ENCODE results near the gene IQCE.
A peak's percentile ranks its signal among the peaks of the same experiment; 100 is the strongest.

IQCE gene

GRCh38 chr7:2622869-2623697, 64.3 kb downstream of the IQCE start:
- no peak overlapping the region for H3K27ac ChIP-seq
- in situ Hi-C loops (cut with HindIII; ENCODE audit: low pct_ligation_motif_present, low sequenced_read_pairs) = no loop called here
- H3K36me3 ChIP-seq (replicated peaks) = no peaks in the 10 kb centered on the region
- no peak for DNase-seq
- TF ChIP-seq, protein P1, sequence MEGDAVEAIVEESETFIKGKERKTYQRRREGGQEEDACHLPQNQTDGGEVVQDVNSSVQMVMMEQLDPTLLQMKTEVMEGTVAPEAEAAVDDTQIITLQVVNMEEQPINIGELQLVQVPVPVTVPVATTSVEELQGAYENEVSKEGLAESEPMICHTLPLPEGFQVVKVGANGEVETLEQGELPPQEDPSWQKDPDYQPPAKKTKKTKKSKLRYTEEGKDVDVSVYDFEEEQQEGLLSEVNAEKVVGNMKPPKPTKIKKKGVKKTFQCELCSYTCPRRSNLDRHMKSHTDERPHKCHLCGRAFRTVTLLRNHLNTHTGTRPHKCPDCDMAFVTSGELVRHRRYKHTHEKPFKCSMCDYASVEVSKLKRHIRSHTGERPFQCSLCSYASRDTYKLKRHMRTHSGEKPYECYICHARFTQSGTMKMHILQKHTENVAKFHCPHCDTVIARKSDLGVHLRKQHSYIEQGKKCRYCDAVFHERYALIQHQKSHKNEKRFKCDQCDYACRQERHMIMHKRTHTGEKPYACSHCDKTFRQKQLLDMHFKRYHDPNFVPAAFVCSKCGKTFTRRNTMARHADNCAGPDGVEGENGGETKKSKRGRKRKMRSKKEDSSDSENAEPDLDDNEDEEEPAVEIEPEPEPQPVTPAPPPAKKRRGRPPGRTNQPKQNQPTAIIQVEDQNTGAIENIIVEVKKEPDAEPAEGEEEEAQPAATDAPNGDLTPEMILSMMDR (IDR thresholded peaks at IDR 0.05; ENCODE audit: low read depth, low read length, missing control alignments) = no peak
- H3K27me3 ChIP-seq (replicated peaks) = no peaks in the 10 kb centered on the region
- no peak overlapping the region for H3K4me3 ChIP-seq (ENCODE audit: low read depth, low read length)

- no peaks in the 10 kb centered on the region for H3K27me3 ChIP-seq (replicated peaks)
- H3K4me3 ChIP-seq (ENCODE audit: low read depth, low read length) = no peak overlapping the region
- no peak for DNase-seq
- H3K36me3 ChIP-seq (replicated peaks) = no peaks in the 10 kb centered on the region
- TF ChIP-seq, protein P1 (IDR thresholded peaks at IDR 0.05; ENCODE audit: low read depth, low read length, missing control alignments) = no peak
- H3K27ac ChIP-seq = no peak overlapping the region
- in situ Hi-C loops (cut with HindIII; ENCODE audit: low pct_ligation_motif_present, low sequenced_read_pairs) = no loop called here
These were observed 64.9 kb downstream of the IQCE start for GRCh38 chr7:2623698-2624014.

DNA sequence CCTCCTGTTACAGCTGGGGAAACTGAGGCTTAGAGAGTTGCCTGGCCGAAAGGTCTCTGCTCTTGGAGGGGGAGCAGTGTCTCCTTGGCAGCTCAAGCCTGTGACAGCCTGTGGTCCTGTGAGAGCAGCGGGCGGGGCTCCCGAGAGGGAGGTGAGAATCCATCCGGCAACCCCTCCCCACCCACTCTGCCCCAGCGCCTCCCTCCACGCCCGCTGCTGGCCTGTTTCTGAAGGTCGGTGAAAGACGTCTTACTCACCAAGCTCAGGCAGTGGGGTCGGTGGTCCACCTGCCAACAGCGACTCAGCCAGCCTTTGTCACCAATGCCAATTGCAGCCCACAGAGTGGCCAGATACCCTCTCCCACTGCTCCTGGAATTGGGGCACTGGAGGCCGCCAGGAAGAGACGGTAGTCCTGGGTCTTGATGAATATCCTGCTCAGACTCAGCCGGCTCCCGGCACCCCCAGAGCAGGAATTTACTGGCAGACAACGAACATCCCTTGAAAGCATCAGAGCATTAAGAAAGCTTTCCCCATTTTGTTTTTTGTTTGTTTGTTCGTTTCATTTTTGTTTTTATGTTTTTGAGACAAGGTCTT, 65.6 kb downstream of the IQCE start:
- Histone ChIP-seq H3K4me3 (ENCODE audit: low read depth, low read length) (no peak overlapping the region), H3K27ac (peak overlapping the region; percentile 66), H3K36me3 (replicated peaks) (no peaks in the 10 kb centered on the region), H3K27me3 (replicated peaks) (no peaks in the 10 kb centered on the region)
- in situ Hi-C loops (cut with HindIII; ENCODE audit: low pct_ligation_motif_present, low sequenced_read_pairs) = no loop called here
- no peak for DNase-seq
- TF ChIP-seq, protein P1 (IDR thresholded peaks at IDR 0.05; ENCODE audit: low read depth, low read length, missing control alignments) = no peak

GRCh38 chr7:2626498-2627117, 67.8 kb downstream of the IQCE start:
- Histone ChIP-seq H3K4me3 (ENCODE audit: low read depth, low read length) (no peak overlapping the region), H3K36me3 (replicated peaks) (no peaks in the 10 kb centered on the region), H3K27me3 (replicated peaks) (no peaks in the 10 kb centered on the region), H3K27ac (no peak overlapping the region)
- TF ChIP-seq, protein P1 (IDR thresholded peaks at IDR 0.05; ENCODE audit: low read depth, low read length, missing control alignments) = no peak
- DNase-seq = no peak
- in situ Hi-C loops (cut with HindIII; ENCODE audit: low pct_ligation_motif_present, low sequenced_read_pairs) = no loop called here

DNA sequence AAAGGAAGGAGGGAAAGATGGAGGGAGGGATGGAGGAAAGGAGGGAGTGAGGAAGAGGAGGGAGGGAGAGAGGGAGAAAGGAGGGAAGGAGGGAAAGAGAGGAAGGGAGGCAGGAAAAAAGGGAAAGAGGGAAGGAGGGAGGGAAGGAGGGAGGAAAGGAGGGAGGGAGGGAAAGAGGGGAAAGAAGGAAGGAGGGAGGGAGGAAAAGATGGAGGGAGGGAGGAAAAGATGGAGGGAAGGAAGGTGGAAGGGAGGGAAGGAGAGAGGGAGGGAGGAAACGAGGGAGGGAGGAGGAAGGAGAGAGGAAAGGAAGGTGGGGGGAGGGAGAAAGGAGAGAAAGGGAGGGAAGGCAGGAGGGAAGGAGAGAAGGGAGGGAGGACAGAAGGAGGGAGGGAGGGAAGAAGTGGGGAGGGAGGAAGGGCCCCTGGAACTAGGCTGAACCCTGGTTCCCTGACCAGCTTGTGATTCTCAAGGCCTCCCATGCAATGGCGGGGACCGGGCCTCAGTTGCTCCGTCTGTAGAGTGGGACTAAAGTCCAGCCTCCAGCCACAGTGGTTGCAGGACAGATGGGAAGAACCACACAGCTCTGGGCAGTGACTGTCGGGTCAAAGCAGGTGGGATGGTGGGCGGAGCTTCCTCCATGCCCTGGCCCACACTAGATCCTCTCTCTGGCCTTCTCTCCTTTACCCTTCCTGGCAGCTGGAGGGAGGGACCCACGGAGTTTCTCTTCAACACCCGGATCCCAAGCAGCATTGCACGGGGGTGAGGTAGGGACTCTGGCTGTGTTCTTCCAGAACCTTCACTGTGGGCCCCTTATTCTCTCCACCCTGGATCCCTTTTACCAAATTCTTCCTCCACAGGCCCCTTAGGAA, 68.7 kb downstream of the IQCE start:
- DNase-seq = no peak
- in situ Hi-C loops (cut with HindIII; ENCODE audit: low pct_ligation_motif_present, low sequenced_read_pairs) = no loop called here
- Histone ChIP-seq H3K27ac (no peak overlapping the region), H3K27me3 (replicated peaks) (no peaks in the 10 kb centered on the region), H3K36me3 (replicated peaks) (no peaks in the 10 kb centered on the region), H3K4me3 (ENCODE audit: low read depth, low read length) (no peak overlapping the region)
- TF ChIP-seq, protein P1 (IDR thresholded peaks at IDR 0.05; ENCODE audit: low read depth, low read length, missing control alignments) = no peak
